Measurements from ENCODE around the gene LHB. TPM values are rescaled to one million over a fixed set of nuclear protein-coding genes. Genes with fewer than 3 reads are reported as not detected.

The LHB gene
- total RNA-seq, 1 donor: not detected

DNA sequence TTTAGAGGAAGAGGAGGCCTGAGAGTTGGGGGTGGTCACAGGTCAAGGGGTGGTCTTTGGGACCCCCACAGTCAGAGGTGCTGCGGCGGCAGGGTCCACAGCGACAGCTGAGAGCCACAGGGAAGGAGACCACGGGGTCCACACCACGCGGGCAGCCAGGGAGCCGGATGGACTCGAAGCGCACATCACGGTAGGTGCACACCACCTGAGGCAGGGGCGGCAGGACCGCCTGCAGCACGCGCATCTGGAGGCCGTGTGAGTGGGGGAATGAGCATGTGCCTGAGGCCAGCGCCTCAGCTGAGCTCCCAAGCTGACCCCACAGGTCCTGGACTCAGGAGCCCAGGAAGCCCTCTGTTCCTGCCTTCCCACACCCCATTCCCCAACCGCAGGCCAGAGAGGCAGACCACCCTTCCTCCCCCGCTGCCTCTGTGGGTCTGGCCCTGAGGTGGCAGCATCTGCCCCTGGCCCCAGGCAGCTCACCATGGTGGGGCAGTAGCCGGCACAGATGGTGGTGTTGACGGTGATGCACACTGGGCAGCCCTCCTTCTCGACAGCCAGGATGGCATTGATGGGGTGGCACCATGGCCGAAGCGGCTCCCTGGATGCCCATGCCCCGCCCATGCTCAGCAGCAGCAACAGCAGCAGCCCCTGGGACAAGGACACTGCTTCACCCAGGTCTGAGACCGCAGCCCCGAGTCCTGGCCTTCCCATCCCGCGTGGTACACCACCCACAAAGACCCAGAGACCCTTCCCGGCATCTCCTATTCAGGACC, 638 bp downstream of the LHB start:
- TF ChIP-seq, protein P1, sequence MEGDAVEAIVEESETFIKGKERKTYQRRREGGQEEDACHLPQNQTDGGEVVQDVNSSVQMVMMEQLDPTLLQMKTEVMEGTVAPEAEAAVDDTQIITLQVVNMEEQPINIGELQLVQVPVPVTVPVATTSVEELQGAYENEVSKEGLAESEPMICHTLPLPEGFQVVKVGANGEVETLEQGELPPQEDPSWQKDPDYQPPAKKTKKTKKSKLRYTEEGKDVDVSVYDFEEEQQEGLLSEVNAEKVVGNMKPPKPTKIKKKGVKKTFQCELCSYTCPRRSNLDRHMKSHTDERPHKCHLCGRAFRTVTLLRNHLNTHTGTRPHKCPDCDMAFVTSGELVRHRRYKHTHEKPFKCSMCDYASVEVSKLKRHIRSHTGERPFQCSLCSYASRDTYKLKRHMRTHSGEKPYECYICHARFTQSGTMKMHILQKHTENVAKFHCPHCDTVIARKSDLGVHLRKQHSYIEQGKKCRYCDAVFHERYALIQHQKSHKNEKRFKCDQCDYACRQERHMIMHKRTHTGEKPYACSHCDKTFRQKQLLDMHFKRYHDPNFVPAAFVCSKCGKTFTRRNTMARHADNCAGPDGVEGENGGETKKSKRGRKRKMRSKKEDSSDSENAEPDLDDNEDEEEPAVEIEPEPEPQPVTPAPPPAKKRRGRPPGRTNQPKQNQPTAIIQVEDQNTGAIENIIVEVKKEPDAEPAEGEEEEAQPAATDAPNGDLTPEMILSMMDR (IDR thresholded peaks at IDR 0.05; ENCODE audit: insufficient read depth, low read length): no peak
- DNase-seq (ENCODE audit: low read depth): no peak
- no peak overlapping the region for H3K4me3 ChIP-seq (ENCODE audit: low read depth, low read length)

DNA sequence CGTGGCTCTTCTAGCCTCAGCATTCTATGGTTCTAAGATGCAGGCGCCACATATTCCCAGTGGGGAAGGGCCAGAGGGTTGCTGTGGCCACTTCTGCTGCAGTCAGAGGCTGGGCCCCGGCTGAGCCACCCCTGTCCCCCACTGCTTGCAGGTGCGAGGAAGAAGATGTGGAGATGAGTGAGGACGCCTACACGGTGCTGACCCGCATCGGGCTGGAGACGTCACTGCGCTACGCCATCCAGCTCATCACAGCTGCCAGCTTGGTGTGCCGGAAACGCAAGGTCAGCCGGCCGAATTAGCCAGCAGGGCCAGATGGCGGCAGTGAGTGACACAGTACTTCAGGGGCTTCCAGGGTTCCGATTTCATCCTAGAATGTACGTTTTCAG, 2.0 kb downstream of the LHB start:
- H3K4me3 ChIP-seq (ENCODE audit: low read depth, low read length): no peak overlapping the region
- no peak for DNase-seq (ENCODE audit: low read depth)
- TF ChIP-seq, protein P1 (IDR thresholded peaks at IDR 0.05; ENCODE audit: insufficient read depth, low read length): no peak

DNA sequence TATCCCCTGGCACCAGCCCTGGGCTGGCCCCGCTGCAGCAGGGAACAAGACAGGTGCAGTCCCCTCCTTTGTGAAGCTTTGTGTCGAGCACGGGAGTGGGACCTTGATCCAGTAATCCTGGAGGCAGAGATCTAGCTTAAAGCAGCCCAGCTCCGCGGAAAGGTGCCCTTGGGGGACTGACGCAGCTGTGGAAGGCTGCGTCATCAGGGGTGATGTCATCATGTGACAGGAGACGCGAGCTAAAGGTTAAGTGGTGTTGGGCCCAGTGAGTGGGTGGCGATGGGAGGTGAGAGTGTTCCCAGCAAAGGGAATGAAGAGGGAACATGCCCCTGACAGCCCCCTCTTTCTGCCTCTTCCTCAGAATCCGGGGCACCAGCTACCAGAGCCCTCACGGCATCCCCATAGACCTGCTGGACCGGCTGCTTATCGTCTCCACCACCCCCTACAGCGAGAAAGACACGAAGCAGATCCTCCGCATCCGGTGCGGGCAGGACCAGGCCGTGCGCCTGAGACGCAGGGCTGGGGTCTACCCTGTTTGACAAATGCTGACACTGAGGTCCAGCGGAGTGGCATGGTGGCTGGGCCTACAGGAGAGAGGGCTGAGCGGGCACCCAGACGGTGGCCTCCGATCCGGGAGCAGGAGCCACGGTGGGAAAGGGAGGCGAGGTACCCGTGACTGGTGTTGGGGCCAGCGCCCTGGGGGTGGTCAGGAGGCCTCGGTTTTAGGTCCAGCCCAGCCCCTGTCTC, 2.6 kb downstream of the LHB start:
- no peak for DNase-seq (ENCODE audit: low read depth)
- TF ChIP-seq, protein P1 (IDR thresholded peaks at IDR 0.05; ENCODE audit: insufficient read depth, low read length): no peak
- no peak overlapping the region for H3K4me3 ChIP-seq (ENCODE audit: low read depth, low read length)

DNA sequence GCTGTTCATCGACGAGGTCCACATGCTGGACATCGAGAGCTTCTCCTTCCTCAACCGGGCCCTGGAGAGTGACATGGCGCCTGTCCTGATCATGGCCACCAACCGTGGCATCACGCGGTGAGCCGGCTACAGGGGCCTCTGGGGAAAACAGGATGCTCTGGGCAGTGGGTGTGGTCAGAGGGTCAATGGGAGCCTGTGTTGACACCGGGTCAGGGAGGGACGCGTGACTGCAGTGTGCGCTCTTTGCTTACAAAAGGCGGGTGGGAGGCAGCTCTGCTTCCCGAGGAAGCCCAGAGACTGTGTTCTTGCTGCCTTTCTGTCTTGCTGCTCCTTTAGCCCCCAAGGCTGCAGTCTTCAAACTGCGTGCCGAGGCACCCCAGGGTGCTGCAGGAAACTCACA, 5.7 kb downstream of the LHB start:
- no peak for DNase-seq (ENCODE audit: low read depth)
- no peak overlapping the region for H3K4me3 ChIP-seq (ENCODE audit: low read depth, low read length)
- TF ChIP-seq, protein P1 (IDR thresholded peaks at IDR 0.05; ENCODE audit: insufficient read depth, low read length): no peak

DNA sequence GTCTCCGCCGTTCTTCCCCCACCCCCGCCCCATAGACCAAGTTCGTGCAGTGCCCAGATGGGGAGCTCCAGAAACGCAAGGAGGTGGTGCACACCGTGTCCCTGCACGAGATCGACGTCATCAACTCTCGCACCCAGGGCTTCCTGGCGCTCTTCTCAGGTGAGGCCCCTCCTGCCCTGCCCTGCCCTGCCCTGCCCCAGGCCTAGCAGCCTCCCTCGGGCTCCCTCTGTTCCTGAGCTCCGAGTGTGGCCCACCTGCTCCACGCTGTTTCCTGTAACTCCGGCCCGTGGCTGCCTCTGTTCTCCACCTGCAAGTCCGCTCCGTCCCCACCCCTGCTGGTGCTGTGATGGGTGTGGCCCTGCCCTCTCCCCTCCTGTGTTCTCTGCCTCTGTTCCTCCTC, 6.4 kb downstream of the LHB start:
- TF ChIP-seq, protein P1 (IDR thresholded peaks at IDR 0.05; ENCODE audit: insufficient read depth, low read length): no peak
- no peak overlapping the region for H3K4me3 ChIP-seq (ENCODE audit: low read depth, low read length)
- DNase-seq (ENCODE audit: low read depth): no peak

DNA sequence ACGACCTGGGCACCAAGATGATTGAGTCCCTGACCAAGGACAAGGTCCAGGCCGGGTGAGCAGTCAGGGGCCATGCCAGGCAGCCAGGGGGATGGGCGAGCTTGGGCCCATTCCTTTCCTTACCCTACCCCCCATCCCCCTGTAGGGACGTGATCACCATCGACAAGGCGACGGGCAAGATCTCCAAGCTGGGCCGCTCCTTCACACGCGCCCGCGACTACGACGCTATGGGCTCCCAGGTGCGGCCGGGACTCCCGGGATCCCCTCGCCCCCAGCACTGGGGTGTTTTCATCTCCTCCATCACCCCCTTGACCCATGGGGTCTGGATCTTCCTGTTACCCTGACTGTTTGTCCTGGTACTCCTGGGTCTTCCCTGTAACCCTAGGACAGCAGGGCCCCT, 7.1 kb downstream of the LHB start:
- no peak overlapping the region for H3K4me3 ChIP-seq (ENCODE audit: low read depth, low read length)
- TF ChIP-seq, protein P1 (IDR thresholded peaks at IDR 0.05; ENCODE audit: insufficient read depth, low read length): no peak
- DNase-seq (ENCODE audit: low read depth): no peak
